ENCODE data around the gene GLRX5. TPM values are rescaled to one million over a fixed set of nuclear protein-coding genes. Genes with fewer than 3 reads are reported as not detected.

Gene GLRX5
- polyA plus RNA-seq, 2 donors, result 24.2 to 28.3 TPM

DNA sequence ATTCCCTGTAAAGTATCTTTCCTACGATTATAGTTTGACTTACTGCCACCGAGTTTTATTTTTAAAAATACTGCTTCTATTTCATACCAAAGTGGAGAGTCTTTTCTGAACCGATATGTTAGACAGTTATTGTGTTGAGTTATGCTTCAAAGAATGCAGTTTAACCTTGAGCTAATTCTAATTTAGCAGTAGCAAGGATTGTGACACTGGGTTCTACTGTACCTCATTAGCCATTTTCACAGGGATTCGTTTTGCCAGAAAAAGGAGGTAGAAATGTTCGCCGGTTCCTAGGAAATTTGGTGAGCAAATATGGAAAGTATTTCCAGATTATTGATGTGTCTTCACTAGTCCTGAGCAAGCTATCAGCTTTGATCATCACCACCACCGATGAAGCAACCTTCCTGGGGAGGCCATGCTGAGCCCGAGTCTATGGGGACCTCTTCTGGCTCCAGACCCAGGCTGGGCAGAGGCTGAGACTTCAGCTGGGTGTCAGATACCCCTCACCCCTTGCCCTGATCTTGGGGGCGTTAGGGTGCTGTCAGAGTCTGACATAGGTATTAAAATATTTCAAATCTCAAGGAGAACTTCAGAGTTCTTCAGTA lies 13.6 kb downstream of the GLRX5 start:
- no peaks in the 10 kb centered on the region for H3K9me3 ChIP-seq (ENCODE audit: control insufficient read depth in 2 of 2, insufficient read depth in 1 of 2, low read depth in 1 of 2, low read length in 1 of 2)
- H3K4me1 ChIP-seq (ENCODE audit: control insufficient read depth in 2 of 2, insufficient read depth in 2 of 2, low read length in 1 of 2), result peaks cover 0 to 4% of the 10 kb centered on the region in 2 donors
- H3K4me3 ChIP-seq (ENCODE audit: low read depth in 1 of 2, low read length in 2 of 2), result no peak overlapping the region
- H3K36me3 ChIP-seq (ENCODE audit: control insufficient read depth in 2 of 2, insufficient read depth in 2 of 2, low read length in 1 of 2), result no peaks in the 10 kb centered on the region
- H3K27me3 ChIP-seq (ENCODE audit: control insufficient read depth in 1 of 2, insufficient read depth in 2 of 2, low read length in 2 of 2), result no peaks in the 10 kb centered on the region
- WGBS, 2 donors, result 83 to 86% methylated on average over 9 of the region's 9 CpGs
- H3K27ac ChIP-seq (ENCODE audit: low read depth in 2 of 2, low read length in 1 of 2), result no peak overlapping the region

DNA sequence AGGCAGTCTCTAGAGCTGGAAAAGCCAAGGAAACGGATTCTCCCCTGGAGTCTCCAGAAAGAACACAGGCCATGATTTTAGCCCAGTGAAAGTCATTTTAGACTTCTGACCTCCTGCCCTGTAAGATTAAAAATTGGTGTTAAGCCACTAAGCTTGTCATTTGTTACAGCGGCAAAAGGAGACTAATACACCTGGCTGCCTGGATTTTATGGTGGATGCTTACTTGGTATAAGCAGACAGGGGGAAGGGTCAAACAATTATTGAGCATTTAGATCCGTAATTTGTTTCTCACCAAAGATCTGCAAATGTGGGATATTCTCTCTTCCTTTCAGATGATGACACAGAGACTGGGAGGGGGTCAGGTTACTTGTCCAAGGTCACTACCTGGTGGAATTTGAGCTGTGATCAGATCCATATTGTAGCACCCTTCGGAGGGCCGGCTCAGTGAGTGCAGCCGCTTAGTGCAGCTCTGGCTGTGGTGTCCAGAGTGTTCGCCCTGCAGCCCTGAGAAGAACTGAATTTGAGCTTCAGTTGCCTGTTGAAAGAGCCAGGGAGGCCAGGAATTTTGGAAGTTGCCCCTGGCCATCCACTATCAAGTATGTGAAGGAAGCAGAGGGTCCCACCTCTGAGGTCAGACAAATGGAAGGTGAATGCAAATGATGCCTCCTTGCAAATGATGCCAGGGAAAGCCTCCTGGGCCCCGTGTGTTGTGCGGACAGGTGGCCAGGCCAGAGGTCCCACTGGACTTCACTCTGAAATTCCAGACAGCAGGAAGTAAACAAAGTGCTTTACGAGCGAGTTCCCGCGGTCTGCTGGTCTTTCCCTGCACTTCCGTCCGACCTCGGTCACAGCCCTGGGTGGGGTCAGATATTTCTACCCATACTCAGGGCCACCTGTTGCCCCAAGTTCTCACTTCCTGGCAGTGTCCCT lies 15.1 kb downstream of the GLRX5 start:
- no peaks in the 10 kb centered on the region for H3K27me3 ChIP-seq (ENCODE audit: control insufficient read depth in 1 of 2, insufficient read depth in 2 of 2, low read length in 2 of 2)
- H3K9me3 ChIP-seq (ENCODE audit: control insufficient read depth in 2 of 2, insufficient read depth in 1 of 2, low read depth in 1 of 2, low read length in 1 of 2), result no peaks in the 10 kb centered on the region
- no peak overlapping the region for H3K27ac ChIP-seq (ENCODE audit: low read depth in 2 of 2, low read length in 1 of 2)
- H3K4me1 ChIP-seq (ENCODE audit: control insufficient read depth in 2 of 2, insufficient read depth in 2 of 2, low read length in 1 of 2), result peaks cover 0 to 4% of the 10 kb centered on the region in 2 donors
- H3K36me3 ChIP-seq (ENCODE audit: control insufficient read depth in 2 of 2, insufficient read depth in 2 of 2, low read length in 1 of 2), result no peaks in the 10 kb centered on the region
- no peak overlapping the region for H3K4me3 ChIP-seq (ENCODE audit: low read depth in 1 of 2, low read length in 2 of 2)
- 82 to 84% methylated on average over 16 of the region's 16 CpGs for whole genome bisulfite sequencing, 2 donors

DNA sequence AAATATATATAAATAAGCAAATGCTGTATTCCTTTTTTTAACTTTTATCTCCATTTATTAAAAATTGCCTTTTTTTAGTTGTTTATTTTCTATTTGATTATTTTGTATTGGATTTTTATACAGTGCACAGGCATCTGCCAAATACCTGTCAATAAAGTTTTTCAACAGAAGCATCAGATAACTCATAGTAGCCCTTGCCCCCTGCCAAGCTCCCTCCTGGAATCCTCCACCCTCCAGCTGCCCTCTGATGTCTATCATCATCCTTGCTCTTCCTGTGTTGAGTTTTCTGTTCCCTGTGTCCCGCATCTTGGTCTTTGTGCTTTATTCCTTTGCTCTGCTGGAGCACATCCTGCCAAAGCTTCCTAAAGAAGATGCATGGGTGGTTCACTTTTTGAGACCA lies 16.6 kb downstream of the GLRX5 start:
- WGBS, 2 donors, result 93 to 97% methylated on average over 1 of the region's 1 CpG
- H3K9me3 ChIP-seq (ENCODE audit: control insufficient read depth in 2 of 2, insufficient read depth in 1 of 2, low read depth in 1 of 2, low read length in 1 of 2), result no peaks in the 10 kb centered on the region
- H3K27me3 ChIP-seq (ENCODE audit: control insufficient read depth in 1 of 2, insufficient read depth in 2 of 2, low read length in 2 of 2), result no peaks in the 10 kb centered on the region
- no peak overlapping the region for H3K4me3 ChIP-seq (ENCODE audit: low read depth in 1 of 2, low read length in 2 of 2)
- H3K36me3 ChIP-seq (ENCODE audit: control insufficient read depth in 2 of 2, insufficient read depth in 2 of 2, low read length in 1 of 2), result no peaks in the 10 kb centered on the region
- H3K4me1 ChIP-seq (ENCODE audit: control insufficient read depth in 2 of 2, insufficient read depth in 2 of 2, low read length in 1 of 2), result peaks cover 0 to 4% of the 10 kb centered on the region in 2 donors
- H3K27ac ChIP-seq (ENCODE audit: low read depth in 2 of 2, low read length in 1 of 2), result no peak overlapping the region

DNA sequence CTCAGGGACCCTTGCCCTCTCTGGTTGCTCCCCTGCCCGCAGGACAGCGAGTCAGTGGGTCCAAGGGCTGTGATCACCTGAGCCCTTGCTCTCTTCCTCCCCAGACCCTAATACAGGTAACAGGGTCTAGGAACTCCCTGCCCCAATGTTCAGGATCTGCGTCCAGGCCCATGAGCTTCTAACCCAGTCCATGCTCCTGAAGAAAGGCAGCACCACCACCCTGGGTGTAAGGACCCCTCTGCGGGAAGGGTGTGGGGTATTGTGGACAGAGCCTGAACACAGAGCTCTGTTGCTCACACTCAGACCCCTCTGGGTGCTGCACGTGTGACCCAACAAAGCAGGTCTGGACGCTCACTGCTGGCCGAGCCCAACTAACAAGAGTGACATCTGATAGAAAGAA lies 18.3 kb downstream of the GLRX5 start:
- H3K36me3 ChIP-seq (ENCODE audit: control insufficient read depth in 2 of 2, insufficient read depth in 2 of 2, low read length in 1 of 2), result no peaks in the 10 kb centered on the region

DNA sequence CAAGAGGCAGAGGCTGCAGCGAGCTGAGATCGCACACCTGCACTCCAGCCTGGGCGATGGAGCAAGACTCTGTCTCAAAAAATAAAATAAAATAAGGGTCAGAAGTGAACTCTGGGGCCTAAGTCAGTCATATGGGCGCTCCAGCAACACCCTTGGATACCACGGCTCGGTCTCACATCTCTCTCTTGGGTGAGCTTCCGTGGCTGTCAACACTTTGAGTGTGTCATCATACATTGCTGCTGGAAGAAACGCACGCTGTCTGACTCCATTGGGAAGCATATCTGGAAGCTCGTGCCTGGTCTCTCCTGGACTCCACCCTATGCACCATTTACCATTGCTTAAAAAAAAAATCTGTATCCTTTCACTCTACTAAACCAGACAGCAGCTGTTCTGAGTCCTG lies 20.2 kb downstream of the GLRX5 start:
- H3K36me3 ChIP-seq (ENCODE audit: control insufficient read depth in 2 of 2, insufficient read depth in 2 of 2, low read length in 1 of 2), result no peaks in the 10 kb centered on the region
- no peak overlapping the region for H3K4me3 ChIP-seq (ENCODE audit: low read depth in 1 of 2, low read length in 2 of 2)
- WGBS, 2 donors, result 96 to 97% methylated on average over 10 of the region's 10 CpGs
- H3K27me3 ChIP-seq (ENCODE audit: control insufficient read depth in 1 of 2, insufficient read depth in 2 of 2, low read length in 2 of 2), result no peaks in the 10 kb centered on the region
- H3K9me3 ChIP-seq (ENCODE audit: control insufficient read depth in 2 of 2, insufficient read depth in 1 of 2, low read depth in 1 of 2, low read length in 1 of 2), result no peaks in the 10 kb centered on the region
- H3K4me1 ChIP-seq (ENCODE audit: control insufficient read depth in 2 of 2, insufficient read depth in 2 of 2, low read length in 1 of 2), result no peaks in the 10 kb centered on the region
- H3K27ac ChIP-seq (ENCODE audit: low read depth in 2 of 2, low read length in 1 of 2), result no peak overlapping the region

More for the DNA sequence above, 18.3 kb downstream of the GLRX5 start:
- H3K4me1 ChIP-seq (ENCODE audit: control insufficient read depth in 2 of 2, insufficient read depth in 2 of 2, low read length in 1 of 2), result no peaks in the 10 kb centered on the region
- H3K4me3 ChIP-seq (ENCODE audit: low read depth in 1 of 2, low read length in 2 of 2), result no peak overlapping the region
- H3K27ac ChIP-seq (ENCODE audit: low read depth in 2 of 2, low read length in 1 of 2), result no peak overlapping the region
- WGBS, 2 donors, result 90 to 91% methylated on average over 7 of the region's 7 CpGs
- H3K9me3 ChIP-seq (ENCODE audit: control insufficient read depth in 2 of 2, insufficient read depth in 1 of 2, low read depth in 1 of 2, low read length in 1 of 2), result no peaks in the 10 kb centered on the region
- H3K27me3 ChIP-seq (ENCODE audit: control insufficient read depth in 1 of 2, insufficient read depth in 2 of 2, low read length in 2 of 2), result no peaks in the 10 kb centered on the region

DNA sequence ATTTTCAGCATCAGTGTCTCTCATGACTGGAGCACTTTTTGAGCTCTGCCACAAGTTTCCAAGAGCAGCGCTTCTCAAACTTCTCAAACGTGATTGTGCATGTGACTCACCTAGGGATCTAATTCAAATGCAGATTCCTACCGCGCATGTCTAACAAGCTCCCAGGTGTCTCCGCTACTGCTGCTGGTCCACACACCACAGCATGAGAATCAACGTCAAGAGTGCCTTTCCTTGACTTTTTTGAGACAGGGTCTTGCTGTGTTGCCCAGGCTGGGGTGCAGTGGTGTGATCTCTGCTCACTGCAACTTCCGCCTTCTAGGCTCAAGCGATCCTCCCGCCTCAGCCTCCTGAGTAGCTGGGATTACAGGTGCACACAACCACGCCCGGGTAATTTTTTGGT lies 22.4 kb downstream of the GLRX5 start:
- WGBS, 2 donors, result 86% methylated on average over 11 of the region's 11 CpGs
- Histone ChIP-seq H3K9me3 (ENCODE audit: control insufficient read depth in 2 of 2, insufficient read depth in 1 of 2, low read depth in 1 of 2, low read length in 1 of 2) (no peaks in the 10 kb centered on the region), H3K4me3 (ENCODE audit: low read depth in 1 of 2, low read length in 2 of 2) (no peak overlapping the region), H3K27ac (ENCODE audit: low read depth in 2 of 2, low read length in 1 of 2) (no peak overlapping the region), H3K36me3 (ENCODE audit: control insufficient read depth in 2 of 2, insufficient read depth in 2 of 2, low read length in 1 of 2) (no peaks in the 10 kb centered on the region), H3K27me3 (ENCODE audit: control insufficient read depth in 1 of 2, insufficient read depth in 2 of 2, low read length in 2 of 2) (no peaks in the 10 kb centered on the region), H3K4me1 (ENCODE audit: control insufficient read depth in 2 of 2, insufficient read depth in 2 of 2, low read length in 1 of 2) (no peaks in the 10 kb centered on the region)

DNA sequence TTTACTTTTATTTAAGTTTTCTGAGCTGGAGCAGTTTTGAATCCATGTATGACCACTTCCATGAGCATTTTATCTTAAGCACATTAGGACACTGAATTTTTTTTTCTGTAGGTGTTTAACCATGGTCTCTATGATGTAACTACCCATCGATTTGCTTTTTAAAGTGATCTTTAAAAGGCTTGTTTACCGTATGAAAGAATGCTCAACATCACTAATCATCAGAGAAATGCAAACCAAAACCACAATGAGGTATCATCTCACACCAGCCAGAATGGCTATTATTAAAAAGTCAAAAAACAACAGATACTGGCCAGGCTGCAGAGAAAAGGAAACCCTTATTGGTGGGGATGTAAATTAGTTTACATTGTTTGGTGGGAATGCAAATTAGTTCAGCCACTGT lies 23.0 kb downstream of the GLRX5 start:
- Histone ChIP-seq H3K27me3 (ENCODE audit: control insufficient read depth in 1 of 2, insufficient read depth in 2 of 2, low read length in 2 of 2) (no peaks in the 10 kb centered on the region), H3K4me1 (ENCODE audit: control insufficient read depth in 2 of 2, insufficient read depth in 2 of 2, low read length in 1 of 2) (peaks cover 0 to 2% of the 10 kb centered on the region in 2 donors), H3K27ac (ENCODE audit: low read depth in 2 of 2, low read length in 1 of 2) (no peak overlapping the region), H3K4me3 (ENCODE audit: low read depth in 1 of 2, low read length in 2 of 2) (no peak overlapping the region), H3K36me3 (ENCODE audit: control insufficient read depth in 2 of 2, insufficient read depth in 2 of 2, low read length in 1 of 2) (no peaks in the 10 kb centered on the region), H3K9me3 (ENCODE audit: control insufficient read depth in 2 of 2, insufficient read depth in 1 of 2, low read depth in 1 of 2, low read length in 1 of 2) (no peaks in the 10 kb centered on the region)
- 64 to 78% methylated on average over 2 of the region's 2 CpGs for WGBS, 2 donors

DNA sequence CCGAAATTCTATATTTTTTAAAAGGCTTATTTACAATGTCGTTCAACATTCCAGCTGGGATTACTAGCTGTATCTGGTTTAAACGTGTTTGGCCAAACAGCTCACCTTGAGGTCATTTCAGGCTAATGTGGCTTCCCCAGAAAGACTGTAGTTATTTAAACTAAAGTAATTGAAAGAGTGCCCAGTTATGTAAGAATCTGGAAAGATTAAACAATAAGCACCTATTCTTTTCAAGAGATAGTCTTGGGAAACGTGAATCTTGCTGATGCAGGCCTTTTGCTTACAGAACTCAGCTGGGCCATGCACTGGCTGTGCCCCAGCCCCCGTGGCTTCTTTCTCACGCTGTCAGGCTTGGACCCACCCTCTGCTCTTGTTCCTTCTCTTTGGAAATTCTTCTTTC lies 24.4 kb downstream of the GLRX5 start:
- 33 to 43% methylated on average over 6 of the region's 6 CpGs for WGBS, 2 donors
- Histone ChIP-seq H3K4me3 (ENCODE audit: low read depth in 1 of 2, low read length in 2 of 2) (no peak overlapping the region), H3K27me3 (ENCODE audit: control insufficient read depth in 1 of 2, insufficient read depth in 2 of 2, low read length in 2 of 2) (no peaks in the 10 kb centered on the region), H3K9me3 (ENCODE audit: control insufficient read depth in 2 of 2, insufficient read depth in 1 of 2, low read depth in 1 of 2, low read length in 1 of 2) (no peaks in the 10 kb centered on the region), H3K27ac (ENCODE audit: low read depth in 2 of 2, low read length in 1 of 2) (peak overlapping the region in 1 of 2 donors; percentile 25), H3K4me1 (ENCODE audit: control insufficient read depth in 2 of 2, insufficient read depth in 2 of 2, low read length in 1 of 2) (peaks cover 0 to 9% of the 10 kb centered on the region in 2 donors), H3K36me3 (ENCODE audit: control insufficient read depth in 2 of 2, insufficient read depth in 2 of 2, low read length in 1 of 2) (no peaks in the 10 kb centered on the region)

DNA sequence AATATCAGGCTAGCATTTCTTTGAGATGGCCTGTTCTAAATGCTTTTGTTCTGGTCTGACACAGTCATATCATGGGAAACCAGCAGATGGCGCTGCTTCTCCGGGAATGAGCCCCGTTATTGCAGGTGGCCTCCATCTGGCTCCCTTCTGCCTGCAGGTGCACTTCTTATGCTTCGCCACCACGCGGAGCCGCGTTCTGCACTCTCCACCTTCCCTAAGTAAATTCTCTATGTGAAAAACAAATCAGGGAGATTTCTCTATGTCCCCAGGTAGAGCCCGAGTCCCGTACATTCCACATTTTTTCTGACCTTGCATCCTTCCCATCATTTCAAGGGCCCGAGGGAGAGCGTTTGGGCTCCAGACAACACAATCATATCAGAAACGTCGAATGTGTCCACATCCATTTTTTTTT lies 26.2 kb downstream of the GLRX5 start:
- Histone ChIP-seq H3K9me3 (ENCODE audit: control insufficient read depth in 2 of 2, insufficient read depth in 1 of 2, low read depth in 1 of 2, low read length in 1 of 2) (no peaks in the 10 kb centered on the region), H3K4me3 (ENCODE audit: low read depth in 1 of 2, low read length in 2 of 2) (no peak overlapping the region), H3K27me3 (ENCODE audit: control insufficient read depth in 1 of 2, insufficient read depth in 2 of 2, low read length in 2 of 2) (no peaks in the 10 kb centered on the region), H3K27ac (ENCODE audit: low read depth in 2 of 2, low read length in 1 of 2) (no peak overlapping the region), H3K36me3 (ENCODE audit: control insufficient read depth in 2 of 2, insufficient read depth in 2 of 2, low read length in 1 of 2) (no peaks in the 10 kb centered on the region), H3K4me1 (ENCODE audit: control insufficient read depth in 2 of 2, insufficient read depth in 2 of 2, low read length in 1 of 2) (peaks cover 0 to 11% of the 10 kb centered on the region in 2 donors)
- WGBS, 2 donors, result 6 to 11% methylated on average over 14 of the region's 14 CpGs

Data from esophagus (tissue), 2 donors.